ENCODE results near the gene DCDC1.
A peak's percentile ranks its signal among the peaks of the same experiment; 100 is the strongest.
"Not testable (repeated sequence)": the region's sequence is repeated elsewhere in the genome, so short reads cannot be mapped to it uniquely, and the experiment has no call there.

The DCDC1 gene

GRCh38 chr11:30985536-30985935 lies 384.0 kb downstream of the DCDC1 start:
- DNase-seq (ENCODE audit: low spot score): no peak

GRCh38 chr11:30984827-30985226 lies 384.7 kb downstream of the DCDC1 start:
- DNase-seq (ENCODE audit: low spot score): peak; percentile 16

GRCh38 chr11:30984442-30984816 lies 385.1 kb downstream of the DCDC1 start:
- peak; percentile 56 for DNase-seq (ENCODE audit: low spot score)

- DNase-seq (ENCODE audit: low spot score): no peak
Observed at GRCh38 chr11:30983776-30984441, 385.6 kb downstream of the DCDC1 start.

- DNase-seq (ENCODE audit: low spot score): no peak
Observed at GRCh38 chr11:30983143-30983542, 386.4 kb downstream of the DCDC1 start.

- no peak for DNase-seq (ENCODE audit: low spot score)
Observed at GRCh38 chr11:30967579-30967978, 402.0 kb downstream of the DCDC1 start.

GRCh38 chr11:30960387-30960992 lies 409.0 kb downstream of the DCDC1 start:
- DNase-seq (ENCODE audit: low spot score): peak; percentile 56

- DNase-seq (ENCODE audit: low spot score): no peak
Observed at GRCh38 chr11:30956751-30957150, 412.8 kb downstream of the DCDC1 start.

- no peak for DNase-seq (ENCODE audit: low spot score)
Observed at GRCh38 chr11:30949838-30950237, 419.7 kb downstream of the DCDC1 start.

GRCh38 chr11:30947715-30948114 lies 421.8 kb downstream of the DCDC1 start:
- DNase-seq (ENCODE audit: low spot score): not testable (repeated sequence)

- DNase-seq (ENCODE audit: low spot score): no peak
Observed at GRCh38 chr11:30938810-30939209, 430.7 kb downstream of the DCDC1 start.

- no peak for DNase-seq (ENCODE audit: low spot score)
Observed at GRCh38 chr11:30938171-30938570, 431.4 kb downstream of the DCDC1 start.

- DNase-seq (ENCODE audit: low spot score): no peak
Observed at GRCh38 chr11:30936491-30936890, 433.0 kb downstream of the DCDC1 start.

- DNase-seq (ENCODE audit: low spot score): no peak
Observed at GRCh38 chr11:30935861-30936260, 433.7 kb downstream of the DCDC1 start.

GRCh38 chr11:30926130-30926529 lies 443.4 kb downstream of the DCDC1 start:
- no peak for DNase-seq (ENCODE audit: low spot score)

GRCh38 chr11:30921811-30922210 lies 447.7 kb downstream of the DCDC1 start:
- no peak for DNase-seq (ENCODE audit: low spot score)

GRCh38 chr11:30919389-30920152 lies 450.0 kb downstream of the DCDC1 start:
- no peak for DNase-seq (ENCODE audit: low spot score)

GRCh38 chr11:30917859-30918478 lies 451.6 kb downstream of the DCDC1 start:
- peak; percentile 58 for DNase-seq (ENCODE audit: low spot score)

GRCh38 chr11:30917266-30917665 lies 452.3 kb downstream of the DCDC1 start:
- DNase-seq (ENCODE audit: low spot score): no peak

GRCh38 chr11:30916764-30917163 lies 452.8 kb downstream of the DCDC1 start:
- no peak for DNase-seq (ENCODE audit: low spot score)

- peak; percentile 52 for DNase-seq (ENCODE audit: low spot score)
Observed at GRCh38 chr11:30914143-30914762, 455.3 kb downstream of the DCDC1 start.

- no peak for DNase-seq (ENCODE audit: low spot score)
Observed at GRCh38 chr11:30911247-30911646, 458.3 kb downstream of the DCDC1 start.

All from kidney capillary endothelial cell (primary cell).